ENCODE results near the gene CHRDL2. TPM values are rescaled to one million over a fixed set of nuclear protein-coding genes. Genes with fewer than 3 reads are reported as not detected.
A peak's percentile ranks its signal among the peaks of the same experiment; 100 is the strongest.
"Not testable (repeated sequence)": the region's sequence is repeated elsewhere in the genome, so short reads cannot be mapped to it uniquely, and the experiment has no call there.

CHRDL2 gene
- total RNA-seq, 4 donors from 2014 or later, result 0.19 to 0.97 TPM; not detected in 2

- TF ChIP-seq CTCF (IDR thresholded peaks at IDR 0.05), result no peak
- no peak for TF ChIP-seq POLR2A (IDR thresholded peaks at IDR 0.05)
- 51 to 68% methylated on average over 2 of the region's 2 CpGs for WGBS, 2 donors
- Histone ChIP-seq H3K27me3 (no peaks in the 10 kb centered on the region), H3K4me3 (no peak overlapping the region), H3K27ac (no peak overlapping the region), H3K9me3 (no peaks in the 10 kb centered on the region), H3K4me1 (peaks cover 0 to 18% (median 3%) of the 10 kb centered on the region in 3 donors), H3K36me3 (no peaks in the 10 kb centered on the region)
- intact Hi-C loops (cut with DNase I), result no loop called here
- no peak for DNase-seq
These were observed 38.0 kb upstream of the CHRDL2 start for GRCh38 chr11:74769055-74769707.

- H3K27me3 ChIP-seq; H3K9me3 ChIP-seq; H3K36me3 ChIP-seq; DNase-seq; H3K27ac ChIP-seq; H3K4me3 ChIP-seq; intact Hi-C loops (cut with DNase I): not testable (repeated sequence)
- 50 to 60% methylated on average over 8 to 9 of the region's 9 CpGs for WGBS, 2 donors
- peaks cover 0 to 18% (median 3%) of the 10 kb centered on the region in 3 donors for H3K4me1 ChIP-seq
These were observed 37.0 kb upstream of the CHRDL2 start for GRCh38 chr11:74768172-74768651.

- intact Hi-C loops (cut with DNase I), result no loop called here
- Histone ChIP-seq H3K27me3 (no peaks in the 10 kb centered on the region), H3K27ac (no peak overlapping the region), H3K4me1 (peaks cover 0 to 25% (median 3%) of the 10 kb centered on the region in 3 donors), H3K36me3 (peaks cover 0 to 9% (median 0%) of the 10 kb centered on the region in 3 donors), H3K9me3 (no peaks in the 10 kb centered on the region), H3K4me3 (no peak overlapping the region)
- DNase-seq, result no peak
- WGBS, 2 donors, result 44 to 70% methylated on average over 1 of the region's 1 CpG
- TF ChIP-seq CTCF (IDR thresholded peaks at IDR 0.05) (no peak), POLR2A (IDR thresholded peaks at IDR 0.05) (no peak)
These were observed 35.7 kb upstream of the CHRDL2 start for GRCh38 chr11:74766905-74767304.

GRCh38 chr11:74756571-74756970, 25.3 kb upstream of the CHRDL2 start:
- Histone ChIP-seq H3K27ac (no peak overlapping the region), H3K9me3 (no peaks in the 10 kb centered on the region), H3K27me3 (no peaks in the 10 kb centered on the region), H3K4me3 (no peak overlapping the region), H3K4me1 (peaks cover 11 to 48% (median 15%) of the 10 kb centered on the region in 3 donors), H3K36me3 (no peaks in the 10 kb centered on the region)
- no peak for DNase-seq
- intact Hi-C loops (cut with DNase I), result no loop called here
- WGBS, 2 donors, result 97 to 100% methylated on average over 1 of the region's 1 CpG
- TF ChIP-seq CTCF (IDR thresholded peaks at IDR 0.05), result no peak
- TF ChIP-seq POLR2A (IDR thresholded peaks at IDR 0.05), result no peak

DNA sequence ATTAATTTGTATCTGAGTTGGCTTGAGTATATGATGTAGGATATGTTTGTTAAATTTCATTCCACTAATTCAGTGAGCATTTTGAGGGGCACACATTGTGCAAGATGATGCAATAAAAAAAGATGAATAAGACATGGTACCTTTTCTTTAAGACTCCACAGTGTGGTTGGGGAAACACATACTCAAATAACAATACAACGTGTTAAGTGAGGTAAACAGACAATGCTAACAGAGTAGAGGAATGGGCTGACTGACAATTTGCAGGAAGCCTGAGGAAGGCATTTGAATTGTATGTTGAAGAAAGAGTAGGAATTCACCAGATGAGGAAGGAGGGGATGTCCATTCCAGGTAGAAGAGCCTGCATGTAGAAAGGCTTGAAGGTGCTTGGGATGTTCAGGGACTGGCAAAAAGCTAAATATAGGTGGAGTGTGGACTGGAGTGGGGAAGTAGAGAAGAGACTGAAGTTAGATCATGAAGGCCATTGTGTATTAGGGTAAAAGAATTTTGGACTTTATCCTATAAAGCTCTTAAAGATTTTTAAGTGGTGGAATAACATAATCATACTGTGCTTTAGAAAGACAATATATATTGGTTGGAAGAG, 24.3 kb upstream of the CHRDL2 start:
- H3K9me3 ChIP-seq, result no peaks in the 10 kb centered on the region
- H3K27ac ChIP-seq, result peak overlapping the region in 3 of 4 donors; percentile 49 to 62 (median 57)
- TF ChIP-seq POLR2A (IDR thresholded peaks at IDR 0.05), result no peak
- no peak for TF ChIP-seq CTCF (IDR thresholded peaks at IDR 0.05)
- peaks cover 15 to 59% (median 17%) of the 10 kb centered on the region in 3 donors for H3K4me1 ChIP-seq
- H3K4me3 ChIP-seq, result no peak overlapping the region
- no peaks in the 10 kb centered on the region for H3K27me3 ChIP-seq
- no peaks in the 10 kb centered on the region for H3K36me3 ChIP-seq
- no peak for DNase-seq
- intact Hi-C loops (cut with DNase I), result no loop called here
- WGBS, 2 donors, result 7 to 22% methylated on average over 1 of the region's 1 CpG
